B cell (primary cell): ENCODE data around the gene PLAC1. TPM values are rescaled to one million over a fixed set of nuclear protein-coding genes. Genes with fewer than 3 reads are reported as not detected.

ENCODE experiments used
- ATAC-seq: fragments of 200-7000 bp; cut with Tn5 transposase; one replicate; pipeline ENCODE4 v1.10.0; 2021; ENCODE audit warnings: low read depth, mild to moderate bottlenecking, moderate number of reproducible peaks, moderate library complexity
- CTCF ChIA-PET: fragments of 350-600 bp; sonication (Branson Sonifier 250); formaldehyde crosslinking; loops from one replicate; lab custom pipeline; 2021; ENCODE audit warnings: antibody characterized with exemption, inconsistent platforms; lab: Charles Lee
- POLR2A ChIA-PET: fragments of 350-600 bp; sonication (Branson Sonifier 250); formaldehyde crosslinking; loops from one replicate; lab custom pipeline; 2021; ENCODE audit warnings: antibody characterized with exemption; lab: Charles Lee
- DNase-seq: peaks from one replicate; pipeline ENCODE4 v3.0.0; 2013
- H2AFZ ChIP-seq: 2 replicates; pipeline ENCODE4 v1.6.1; 2012; ENCODE audit warnings: mild to moderate bottlenecking, low read depth, low read length; ENCODE audit not compliant: insufficient read depth, poor library complexity, severe bottlenecking
- H3K27ac ChIP-seq, 2 donors: 1 replicate in 1 of 2; 2 replicates in 1 of 2; pipeline ENCODE4 v1.5.1; 2012 to 2013; ENCODE audit warnings: low read length in 2 of 2, mild to moderate bottlenecking in 2 of 2, moderate library complexity in 1 of 2
- H3K27me3 ChIP-seq, 4 experiments: fragments of 200-600 bp in 1 of 4; sonication (generic) in 1 of 4; replicated peaks in 1 of 4; 1 replicate in 2 of 4; 2 replicates in 2 of 4; pipeline versions ENCODE4 v1.6.1 to v1.7.0; 2013 to 2016; ENCODE audit warnings: low read length in 3 of 4, mild to moderate bottlenecking in 2 of 4, mixed read lengths in 1 of 4, moderate library complexity in 1 of 4; ENCODE audit not compliant: insufficient read depth in 4 of 4, control insufficient read depth in 3 of 4; ENCODE audit errors: control extremely low read depth in 1 of 4
- H3K36me3 ChIP-seq, 2 experiments: replicated peaks in 1 of 2; 1 replicate in 1 of 2; 2 replicates in 1 of 2; pipeline versions ENCODE4 v1.6.1 to v1.7.1; 2013; ENCODE audit warnings: low read length in 1 of 2; ENCODE audit not compliant: insufficient read depth in 2 of 2, control insufficient read depth in 1 of 2; ENCODE audit errors: control extremely low read depth in 1 of 2, extremely low read depth in 1 of 2
- H3K4me1 ChIP-seq, 2 donors: fragments of 200-600 bp in 1 of 2; sonication (generic) in 1 of 2; 1 replicate in 1 of 2; 2 replicates in 1 of 2; pipeline versions ENCODE4 v1.5.1 to v1.6.1; 2013 to 2017; ENCODE audit warnings: low read length in 2 of 2; ENCODE audit not compliant: control insufficient read depth in 2 of 2, insufficient read depth in 2 of 2
- H3K4me2 ChIP-seq: replicated peaks from 2 replicates; pipeline ENCODE3; 2012; ENCODE audit warnings: mild to moderate bottlenecking, low read depth, low read length; ENCODE audit not compliant: poor library complexity, severe bottlenecking
- H3K4me3 ChIP-seq, 5 experiments: fragments of 200-600 bp in 1 of 5; sonication (generic) in 1 of 5; 1 replicate in 3 of 5; 2 replicates in 2 of 5; pipeline versions ENCODE4 v1.5.1 to v1.7.0; 2011 to 2016; ENCODE audit warnings: low read length in 4 of 5, mild to moderate bottlenecking in 4 of 5, low read depth in 2 of 5, control low read depth in 1 of 5, moderate library complexity in 1 of 5; ENCODE audit not compliant: insufficient read depth in 1 of 5; ENCODE audit errors: control extremely low read depth in 1 of 5, extremely low read depth in 1 of 5
- H3K79me2 ChIP-seq: fragments of 200-600 bp; sonication (generic); one replicate; pipeline ENCODE4 v1.6.0; 2016; ENCODE audit warnings: low read length; ENCODE audit not compliant: control insufficient read depth, insufficient read depth
- H3K9ac ChIP-seq: fragments of 200-600 bp; sonication (generic); 2 replicates; pipeline ENCODE4 v1.6.1; 2017; ENCODE audit warnings: mild to moderate bottlenecking, low read length, moderate library complexity
- H3K9me3 ChIP-seq, 3 donors: one replicate each; pipeline versions ENCODE4 v1.6.1 to v1.7.1; 2013; ENCODE audit warnings: low read length in 2 of 3; ENCODE audit not compliant: control insufficient read depth in 2 of 3, insufficient read depth in 1 of 3; ENCODE audit errors: control extremely low read depth in 1 of 3
- H4K20me1 ChIP-seq: 2 replicates; pipeline ENCODE4 v1.6.0; 2012; ENCODE audit warnings: mild to moderate bottlenecking, low read length; ENCODE audit not compliant: insufficient read depth, control insufficient read depth, poor library complexity, severe bottlenecking
- H3K27ac Mint-ChIP-seq: one replicate; pipeline ENCODE4 v1.8.0; 2021; ENCODE audit warnings: mixed read lengths
- H3K27me3 Mint-ChIP-seq: one replicate; pipeline ENCODE4 v1.8.0; 2021; ENCODE audit warnings: mixed read lengths
- H3K4me1 Mint-ChIP-seq: one replicate; pipeline ENCODE4 v1.8.0; 2021; ENCODE audit warnings: mixed read lengths
- H3K4me3 Mint-ChIP-seq: one replicate; pipeline ENCODE4 v1.8.0; 2021; ENCODE audit warnings: mixed read lengths
- H3K9me3 Mint-ChIP-seq: one replicate; pipeline ENCODE4 v1.8.0; 2022; ENCODE audit warnings: mixed read lengths; ENCODE audit not compliant: insufficient read depth
- CTCF ChIP-seq: fragments of 200-600 bp; IDR thresholded peaks from one replicate; pipeline ENCODE4 v1.8.0; 2022; ENCODE audit warnings: antibody characterized with exemption, mild to moderate bottlenecking
- EZH2 ChIP-seq: IDR thresholded peaks from 2 replicates; pipeline ENCODE4 v1.6.1; 2012; ENCODE audit warnings: borderline replicate concordance, low read depth, mild to moderate bottlenecking, moderate library complexity, low read length; ENCODE audit not compliant: insufficient read depth, poor library complexity, severe bottlenecking
- WGBS: methylation state at CpG from one replicate; pipeline ENCODE4 v1.1.5; 2013; ENCODE audit warnings: missing lambda C conversion rate; ENCODE audit not compliant: insufficient coverage; 5-methylcytosine and 5-hydroxymethylcytosine counted together
- intact Hi-C: fragments of 100-400 bp; cut with micrococcal nuclease; formaldehyde crosslinking; loops from one replicate; pipeline ENCODE4 v1.10.0; 2022
- polyA plus RNA-seq: library from polyadenylated mRNA; depleted of rRNA; stranded (reverse); fragments of >200 nt; gene quantifications from 2 replicates; pipeline ENCODE4 v1.2.3, GENCODE V29; 2012
- total RNA-seq, 2 donors: library from RNA; stranded (reverse); fragments of 120-200 nt in 1 of 2; gene quantifications; 1 replicate in 1 of 2; 2 replicates in 1 of 2; pipeline versions ENCODE4 v1.2.3 to v1.2.4, GENCODE V29; 2013 to 2022

The PLAC1 gene
- total and polyA plus RNA-seq, 2 donors (not counting 1 experiment from before 2014, with no cell fraction given), result not detected

GRCh38 chrX:134592303-134592702 lies 66.0 kb downstream of the PLAC1 start:
- Mint-ChIP-seq H3K27ac (no peak overlapping the region), H3K27me3 (peaks cover 16% of the 10 kb centered on the region), H3K4me1 (no peaks in the 10 kb centered on the region), H3K4me3 (no peak overlapping the region), H3K9me3 (no peaks in the 10 kb centered on the region)
- CTCF ChIA-PET, result no interaction called here
- no peak overlapping the region for H3K27ac ChIP-seq
- H3K4me2 ChIP-seq, result no peak overlapping the region
- H3K36me3 ChIP-seq, result no peaks in the 10 kb centered on the region
- TF ChIP-seq CTCF, result no peak
- no peak for TF ChIP-seq EZH2
- POLR2A ChIA-PET, result no interaction called here
- H3K27me3 ChIP-seq, result peaks cover 0 to 2% (median 0%) of the 10 kb centered on the region in 4 experiments
- intact Hi-C loops, result no loop called here
- no peaks in the 10 kb centered on the region for H3K4me1 ChIP-seq
- DNase-seq (no peak), ATAC-seq (no peak)
- H2AFZ ChIP-seq, result no peak overlapping the region
- H3K9me3 ChIP-seq, result no peaks in the 10 kb centered on the region
- no peaks in the 10 kb centered on the region for H4K20me1 ChIP-seq
- no peak overlapping the region for H3K4me3 ChIP-seq
- H3K9ac ChIP-seq, result no peak overlapping the region
- no peaks in the 10 kb centered on the region for H3K79me2 ChIP-seq

GRCh38 chrX:134591502-134591901 lies 66.8 kb downstream of the PLAC1 start:
- ATAC-seq (no peak), DNase-seq (no peak)
- WGBS, result no CpG with 5 or more reads among the region's 2 CpGs
- ChIA-PET CTCF (no interaction called here), POLR2A (no interaction called here)
- H3K27me3 Mint-ChIP-seq, result peaks cover 10% of the 10 kb centered on the region
- H3K4me1 ChIP-seq, result no peaks in the 10 kb centered on the region
- no peaks in the 10 kb centered on the region for H3K9me3 Mint-ChIP-seq
- H2AFZ ChIP-seq, result no peak overlapping the region
- no peak overlapping the region for H3K4me3 Mint-ChIP-seq
- no peak overlapping the region for H3K27ac ChIP-seq
- no peak overlapping the region for H3K4me3 ChIP-seq
- H3K79me2 ChIP-seq, result no peaks in the 10 kb centered on the region
- H4K20me1 ChIP-seq, result no peaks in the 10 kb centered on the region
- intact Hi-C loops, result no loop called here
- no peak overlapping the region for H3K4me2 ChIP-seq
- H3K36me3 ChIP-seq, result no peaks in the 10 kb centered on the region
- H3K27me3 ChIP-seq, result no peaks in the 10 kb centered on the region
- no peak overlapping the region for H3K9ac ChIP-seq
- no peaks in the 10 kb centered on the region for H3K4me1 Mint-ChIP-seq
- H3K27ac Mint-ChIP-seq, result no peak overlapping the region
- H3K9me3 ChIP-seq, result no peaks in the 10 kb centered on the region
- TF ChIP-seq EZH2 (no peak), CTCF (no peak)
